K562 (cell line): ENCODE data around the gene FAM187B. TPM values are rescaled to one million over a fixed set of nuclear protein-coding genes. Genes with fewer than 3 reads are reported as not detected.

ENCODE experiments used
- ATAC-seq: fragments of 200-7000 bp; cut with Tn5 transposase; 3 replicates; pipeline ENCODE4 v1.9.1; 2020; ENCODE audit warnings: moderate library complexity
- BruUV-seq: library from RNA; stranded (reverse); fragments of 400-500 nt; replicated peaks from 2 replicates; lab custom pipeline; 2021; lab: Mats Ljungman, UMichigan
- CTCF ChIA-PET: fragments of 300-600 bp; formaldehyde crosslinking; extraction: SDS; loops from one replicate; lab custom pipeline; 2021; ENCODE audit warnings: low intra/inter-chr PET ratio; lab: Yijun Ruan, JAX
- POLR2A ChIA-PET: fragments of 300-600, 350-650 bp; sonication (Branson Sonifier 250); formaldehyde crosslinking; extraction: SDS; loops from one replicate; lab custom pipeline; 2021; ENCODE audit warnings: antibody characterized with exemption, inconsistent platforms; lab: Yijun Ruan, JAX
- DNase-seq, 4 experiments: peaks; one replicate each; pipeline versions ENCODE4 v3.0.0 to v3.0.0-alpha.2; 2011 to 2018; ENCODE audit warnings: low spot score in 3 of 4, mixed read lengths in 3 of 4; ENCODE audit errors: extremely low read depth in 1 of 4
- FAIRE-seq: peaks from 2 replicates; lab custom pipeline; 2011; peaks lifted over from hg19 to GRCh38; lab: Jason Lieb, UNC
- H2AFZ ChIP-seq: 2 replicates; pipeline ENCODE4 v1.6.0; 2011; ENCODE audit warnings: low read depth, low read length, control low read depth, inconsistent platforms
- H3K27ac ChIP-seq: fragments of 200-600 bp; 3 replicates; pipeline ENCODE4 v1.8.0; 2011; ENCODE audit warnings: low read depth, mild to moderate bottlenecking, control low read depth, inconsistent platforms, low read length, moderate library complexity, mixed read lengths; ENCODE audit errors: extremely low read depth
- H3K27me3 ChIP-seq, 2 experiments: fragments of 300-600 bp in 1 of 2; 2 replicates in 1 of 2; 3 replicates in 1 of 2; pipeline versions ENCODE4 v1.6.0 to v1.8.0; 2011; ENCODE audit warnings: inconsistent platforms in 2 of 2, low read length in 2 of 2, mild to moderate bottlenecking in 1 of 2, mixed read lengths in 1 of 2, moderate library complexity in 1 of 2; ENCODE audit not compliant: control insufficient read depth in 2 of 2, insufficient read depth in 2 of 2
- H3K36me3 ChIP-seq: fragments of 300-600 bp; 3 replicates; pipeline ENCODE4 v1.8.0; 2011; ENCODE audit warnings: mild to moderate bottlenecking, low read length, inconsistent platforms; ENCODE audit not compliant: control insufficient read depth, insufficient read depth
- H3K4me1 ChIP-seq, 2 experiments: fragments of 200-600 bp in 1 of 2; replicated peaks in 1 of 2; 2 replicates in 1 of 2; 3 replicates in 1 of 2; pipeline versions ENCODE4 v1.5.1 to v1.8.0; 2011; ENCODE audit warnings: inconsistent platforms in 2 of 2, low read length in 2 of 2, mild to moderate bottlenecking in 1 of 2, mixed read lengths in 1 of 2, moderate library complexity in 1 of 2; ENCODE audit not compliant: control insufficient read depth in 2 of 2, insufficient read depth in 2 of 2
- H3K4me2 ChIP-seq: 2 replicates; pipeline ENCODE4 v1.6.1; 2011; ENCODE audit warnings: low read length, control low read depth, inconsistent platforms, mixed read lengths; ENCODE audit not compliant: insufficient read depth
- H3K4me3 ChIP-seq: fragments of 200-600 bp; sonication (generic), shearing (Covaris generic); 2 replicates; pipeline ENCODE4 v1.5.1; 2016; ENCODE audit warnings: control low read depth, inconsistent platforms
- H3K79me2 ChIP-seq: fragments of 200-600 bp; 3 replicates; pipeline ENCODE4 v1.8.0; 2011; ENCODE audit warnings: low read length, inconsistent platforms; ENCODE audit not compliant: control insufficient read depth, insufficient read depth
- H3K9ac ChIP-seq, 2 experiments: 2 replicates each; pipeline versions ENCODE4 v1.6.0 to v1.6.1; 2011; ENCODE audit warnings: low read depth in 2 of 2, low read length in 2 of 2, control low read depth in 1 of 2, inconsistent platforms in 1 of 2, mild to moderate bottlenecking in 1 of 2, mixed read lengths in 1 of 2; ENCODE audit not compliant: insufficient read depth in 1 of 2
- H3K9me1 ChIP-seq: one replicate; pipeline ENCODE4 v1.6.0; 2011; ENCODE audit warnings: inconsistent platforms, mild to moderate bottlenecking, low read length, moderate library complexity; ENCODE audit not compliant: control insufficient read depth, insufficient read depth
- H3K9me3 ChIP-seq: replicated peaks from 2 replicates; pipeline ENCODE4 v1.5.1; 2011; ENCODE audit warnings: low read depth, low read length, inconsistent platforms; ENCODE audit not compliant: control insufficient read depth, insufficient read depth
- H4K20me1 ChIP-seq: replicated peaks from 2 replicates; pipeline ENCODE4 v1.6.1; 2011; ENCODE audit warnings: low read length, inconsistent platforms, mixed read lengths; ENCODE audit not compliant: control insufficient read depth, insufficient read depth
- ATF7 ChIP-seq: fragments of 450-650 bp; IDR thresholded peaks from 2 replicates; pipeline ENCODE4 v1.7.1; 2014; ENCODE audit warnings: mild to moderate bottlenecking, moderate library complexity
- CTCF ChIP-seq, 3 experiments: IDR thresholded peaks in 2 of 3; conservative IDR thresholded peaks in 1 of 3; 2 replicates each; pipeline ENCODE4 v1.5.1; 2011 to 2012; ENCODE audit warnings: low read length in 3 of 3, mild to moderate bottlenecking in 3 of 3, control low read depth in 2 of 3, improper control_type of control experiment in 1 of 3, inconsistent platforms in 1 of 3, low read depth in 1 of 3, mixed read lengths in 1 of 3, moderate library complexity in 1 of 3; ENCODE audit not compliant: insufficient read depth in 2 of 3
- E2F1 ChIP-seq: sonication (generic); formaldehyde crosslinking; IDR thresholded peaks from 2 replicates; pipeline ENCODE4 v1.8.1; 2023; ENCODE audit warnings: mild to moderate bottlenecking, missing genetic modification reagents, moderate library complexity
- ELK3 ChIP-seq: fragments of 450-650 bp; formaldehyde crosslinking; IDR thresholded peaks from 2 replicates; pipeline ENCODE4 v1.4.0; 2020; ENCODE audit warnings: mild to moderate bottlenecking
- L3MBTL2 ChIP-seq: fragments of 450-650 bp; IDR thresholded peaks from 2 replicates; pipeline ENCODE4 v1.6.1; 2016; ENCODE audit warnings: mild to moderate bottlenecking, moderate library complexity
- MEIS2 ChIP-seq: fragments of 450-650 bp; IDR thresholded peaks from 2 replicates; pipeline ENCODE4 v1.6.1; 2014; ENCODE audit warnings: mild to moderate bottlenecking; ENCODE audit not compliant: partially characterized antibody
- NR2C1 ChIP-seq, 2 experiments: fragments of 450-650 bp; IDR thresholded peaks; 2 replicates each; pipeline ENCODE4 v1.6.1; 2017; ENCODE audit warnings: mild to moderate bottlenecking in 2 of 2, antibody characterized with exemption in 1 of 2, inconsistent platforms in 1 of 2, missing compliant biosample characterization in 1 of 2, missing genetic modification characterization in 1 of 2
- PBX2 ChIP-seq, 2 experiments: IDR thresholded peaks in 1 of 2; conservative IDR thresholded peaks in 1 of 2; 2 replicates each; pipeline ENCODE4 v1.6.1; 2016; ENCODE audit warnings: low read depth in 2 of 2, mild to moderate bottlenecking in 1 of 2, missing compliant biosample characterization in 1 of 2, missing genetic modification characterization in 1 of 2, moderate library complexity in 1 of 2
- PHB ChIP-seq: fragments of 250-450 bp; sonication (Bioruptor Pico); IDR thresholded peaks from 2 replicates; pipeline ENCODE4 v1.5.0; 2021
- PURB ChIP-seq: sonication (generic); formaldehyde crosslinking; IDR thresholded peaks from 2 replicates; pipeline ENCODE4 v1.9.0; 2021; ENCODE audit warnings: low read depth, mild to moderate bottlenecking, missing genetic modification reagents
- RFX1 ChIP-seq: fragments of 450-650 bp; IDR thresholded peaks from 2 replicates; pipeline ENCODE4 v1.6.1; 2016; ENCODE audit warnings: mild to moderate bottlenecking, moderate library complexity
- SAFB2 ChIP-seq: fragments of 200-400 bp; formaldehyde crosslinking; IDR thresholded peaks from 2 replicates; pipeline ENCODE4 v1.6.1; 2018; ENCODE audit warnings: borderline replicate concordance, low read length, low read depth, moderate library complexity; ENCODE audit not compliant: severe bottlenecking
- WGBS: fragments of 100-300 bp; shearing (Covaris generic); methylation state at CpG from one replicate; pipeline ENCODE4 v1.1.6; 2016; ENCODE audit warnings: low coverage, mixed read lengths; ENCODE audit not compliant: insufficient coverage; ENCODE audit errors: missing lambda C conversion rate; 5-methylcytosine and 5-hydroxymethylcytosine counted together
- in situ Hi-C: fragments of 300-500 bp; cut with MboI; formaldehyde crosslinking; loops from 4 replicates; pipeline ENCODE4 v1.15.0; 2018; ENCODE audit warnings: inconsistent platforms, mixed read lengths
- intact Hi-C: fragments of 100-400 bp; cut with micrococcal nuclease; formaldehyde crosslinking; loops from 2 replicates; pipeline ENCODE4 v1.14.2; 2022
- polyA plus RNA-seq, 8 experiments: library from polyadenylated mRNA; depleted of rRNA in 4 of 8; stranded (reverse) in 5 of 8; unstranded in 3 of 8; fragments of >200 nt; fragmentation: Nextera tagmentation in 2 of 8; fragmentation: Illumina TruSeq in 1 of 8; extraction: Ambion mirVana in 2 of 8; extraction: Trizol in 1 of 8; gene quantifications; 2 replicates each; pipeline versions ENCODE4 v1.2.1 to v1.2.3, GENCODE V29; 2011 to 2014; ENCODE audit warnings: inconsistent platforms in 1 of 8, missing spikeins in 1 of 8
- total RNA-seq, 7 experiments: library from RNA; depleted of rRNA in 6 of 7; stranded (reverse); fragments of >200 nt in 6 of 7; fragmentation: Illumina TruSeq in 2 of 7; extraction: Trizol in 2 of 7; gene quantifications; 2 replicates each; pipeline versions ENCODE4 v1.2.1 to v1.2.3, GENCODE V29; 2011 to 2021; ENCODE audit warnings: low replicate concordance in 1 of 7

Gene FAM187B
- total and polyA plus RNA-seq, 9 of the 15 experiments (the other 6 are each of a cell fraction or from before 2014, with no cell fraction given) = 0.04 to 0.09 TPM; not detected in 7

DNA sequence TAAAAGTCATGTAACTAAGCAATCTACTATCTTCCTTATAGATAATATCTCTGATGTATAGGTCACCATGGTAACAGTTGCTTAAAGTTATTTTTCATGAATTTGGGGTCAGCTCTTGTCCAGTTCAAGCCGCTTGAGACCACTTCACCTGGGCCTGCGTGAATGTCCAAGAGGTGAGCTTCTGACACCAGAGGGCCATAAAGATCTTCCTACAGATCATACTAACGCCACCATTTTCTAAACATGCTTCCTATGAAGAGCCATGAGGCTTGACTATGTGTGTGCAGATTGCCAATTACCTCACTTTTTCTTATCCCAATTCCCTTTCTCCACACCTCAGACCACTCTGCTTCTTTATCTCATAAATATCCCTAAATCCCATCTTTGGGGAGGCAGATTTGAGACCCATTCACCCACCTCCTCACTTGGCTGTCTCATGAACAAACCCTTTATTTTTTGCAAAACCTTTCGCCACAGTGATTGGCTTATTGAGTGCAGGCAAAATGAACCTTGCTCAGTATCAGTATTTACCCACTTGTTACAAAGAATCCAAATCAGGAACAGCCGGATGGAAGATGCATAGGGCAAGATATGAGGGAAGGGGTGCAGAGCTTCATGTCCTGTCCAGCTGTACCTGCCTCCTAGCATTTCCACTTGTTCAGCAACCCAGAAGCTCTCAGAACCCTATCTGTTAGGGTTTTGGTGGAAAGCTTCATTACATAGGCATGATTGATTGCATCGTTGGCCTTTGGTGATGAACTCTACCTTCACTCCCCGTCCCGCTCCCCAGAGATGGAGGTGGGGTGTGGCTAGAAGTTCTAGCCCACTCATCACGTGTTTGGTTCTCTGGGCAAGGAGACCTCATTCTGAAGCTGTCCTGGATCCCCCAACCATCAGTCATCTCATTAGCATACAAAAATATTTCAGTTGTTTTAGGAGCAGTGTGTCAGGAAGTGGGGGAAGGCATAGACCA is 34.2 kb downstream of the FAM187B start:
- H3K9ac ChIP-seq = no peak overlapping the region
- H3K27ac ChIP-seq = no peak overlapping the region
- H3K9me1 ChIP-seq = no peaks in the 10 kb centered on the region
- in situ Hi-C loops (no loop called here), intact Hi-C loops (no loop called here)
- no TSS peak for BruUV-seq
- no peaks in the 10 kb centered on the region for H3K79me2 ChIP-seq
- H3K27me3 ChIP-seq = no peaks in the 10 kb centered on the region
- ChIA-PET POLR2A (interaction anchor here (0.6 to 1.2 kb wide), 4 partner anchors 9 to 23 kb away, joined by 3 read pairs; no protein-coding TSS in a partner anchor), CTCF (interaction anchor here (1.1 kb wide), 1 partner anchor 53 kb away, joined by 3 read pairs; no protein-coding TSS in a partner anchor)
- H2AFZ ChIP-seq = peak overlapping the region; percentile 81
- peak; percentile 11 for FAIRE-seq
- no peak for DNase-seq
- H3K4me1 ChIP-seq = peaks cover 0 to 5% of the 10 kb centered on the region in 2 experiments; a peak in 1 of 5 replicates
- H4K20me1 ChIP-seq = no peaks in the 10 kb centered on the region
- no peak overlapping the region for H3K4me3 ChIP-seq
- 56% methylated on average over 9 of the region's 9 CpGs for WGBS
- ATAC-seq = peak; percentile 63
- no peaks in the 10 kb centered on the region for H3K9me3 ChIP-seq
- no peaks in the 10 kb centered on the region for H3K36me3 ChIP-seq
- H3K4me2 ChIP-seq = no peak overlapping the region
- TF ChIP-seq PURB (CRISPR knock-in tag) (no peak), PBX2 (CRISPR knock-in tag; IDR thresholded peaks at IDR 0.05; ENCODE audit: low read depth) (no peak), PBX2 (tag; conservative IDR thresholded peaks at IDR 0.05; ENCODE audit: low read depth) (peak; percentile 50; the same call in 1 of the 2 replicates), SAFB2 (no peak), NR2C1 (IDR thresholded peaks at IDR 0.05) (no peak), NR2C1 (tag; IDR thresholded peaks at IDR 0.05) (no peak), RFX1 (peak; percentile 85), CTCF (IDR thresholded peaks at IDR 0.05 in 2 of 3, conservative IDR thresholded peaks at IDR 0.05 in 1 of 3; ENCODE audit: insufficient read depth in 2 of 3, low read depth in 1 of 3, low read length in 3 of 3) (peak; percentile 6 to 33 (median 13); a peak in 2 of 6 replicates), ATF7 (0 out of 2 replicates have a peak, but pooled peaks have one; percentile 26), E2F1 (CRISPR knock-in tag) (no peak), MEIS2 (peak; percentile 58), PHB (CRISPR knock-in tag) (no peak), L3MBTL2 (peak; percentile 30; the same call in 1 of the 2 replicates), ELK3 (CRISPR knock-in tag) (no peak)
